GM23338 (cell line): ENCODE results near the gene ADAP1.

Experiments
- CREB1 ChIP-seq: fragments of 250-450 bp; sonication (Bioruptor Pico); IDR thresholded peaks from 2 replicates; pipeline ENCODE4 v1.5.0; 2020; ENCODE audit warnings: low read depth, mild to moderate bottlenecking, moderate library complexity
- CTCF ChIP-seq, 2 experiments: fragments of 200-600 bp in 1 of 2; sonication (generic) in 1 of 2; conservative IDR thresholded peaks; 2 replicates each; pipeline versions ENCODE4 v1.5.1 to v1.6.1; 2016 to 2017; ENCODE audit warnings: antibody characterized with exemption in 2 of 2, low read depth in 2 of 2, mild to moderate bottlenecking in 2 of 2, moderate library complexity in 1 of 2

GRCh38 chr7:916291-916941 is 38.1 kb downstream of the ADAP1 start:
- TF ChIP-seq CTCF (conservative IDR thresholded peaks at IDR 0.05; ENCODE audit: low read depth in 2 of 2) (no peak), CREB1 (CRISPR knock-in tag) (no peak)
